Measurements from ENCODE around the gene PAX7. TPM values are rescaled to one million over a fixed set of nuclear protein-coding genes. Genes with fewer than 3 reads are reported as not detected.

Gene PAX7
- total and polyA plus RNA-seq, 2 experiments from 2014 or later: not detected

DNA sequence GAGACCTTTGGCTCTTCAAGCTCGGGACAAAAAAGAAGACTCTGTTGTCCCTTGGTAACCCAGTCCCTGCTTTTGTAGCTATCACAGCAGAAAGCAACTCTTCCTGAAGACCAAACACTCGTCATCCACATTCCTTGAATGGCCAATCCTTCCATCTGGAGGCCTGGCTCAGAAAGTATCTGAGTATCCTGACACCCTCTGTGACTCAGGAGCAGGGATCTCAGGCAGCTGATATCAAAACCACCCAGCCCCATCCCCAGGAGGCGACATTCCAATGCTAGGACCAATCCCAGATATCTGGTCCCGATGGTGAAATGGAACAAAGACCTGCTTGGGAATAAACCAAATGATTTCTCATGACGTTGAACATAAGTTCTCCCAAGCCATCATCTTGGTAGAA lies 116.3 kb downstream of the PAX7 start:
- H3K27ac ChIP-seq: no peak overlapping the region
- no peaks in the 10 kb centered on the region for H3K9me3 ChIP-seq (ENCODE audit: low read depth)
- no peak for DNase-seq (ENCODE audit: low read depth in 1 of 2, low spot score in 1 of 2)
- no peaks in the 10 kb centered on the region for H3K27me3 ChIP-seq
- TF ChIP-seq, protein P1, sequence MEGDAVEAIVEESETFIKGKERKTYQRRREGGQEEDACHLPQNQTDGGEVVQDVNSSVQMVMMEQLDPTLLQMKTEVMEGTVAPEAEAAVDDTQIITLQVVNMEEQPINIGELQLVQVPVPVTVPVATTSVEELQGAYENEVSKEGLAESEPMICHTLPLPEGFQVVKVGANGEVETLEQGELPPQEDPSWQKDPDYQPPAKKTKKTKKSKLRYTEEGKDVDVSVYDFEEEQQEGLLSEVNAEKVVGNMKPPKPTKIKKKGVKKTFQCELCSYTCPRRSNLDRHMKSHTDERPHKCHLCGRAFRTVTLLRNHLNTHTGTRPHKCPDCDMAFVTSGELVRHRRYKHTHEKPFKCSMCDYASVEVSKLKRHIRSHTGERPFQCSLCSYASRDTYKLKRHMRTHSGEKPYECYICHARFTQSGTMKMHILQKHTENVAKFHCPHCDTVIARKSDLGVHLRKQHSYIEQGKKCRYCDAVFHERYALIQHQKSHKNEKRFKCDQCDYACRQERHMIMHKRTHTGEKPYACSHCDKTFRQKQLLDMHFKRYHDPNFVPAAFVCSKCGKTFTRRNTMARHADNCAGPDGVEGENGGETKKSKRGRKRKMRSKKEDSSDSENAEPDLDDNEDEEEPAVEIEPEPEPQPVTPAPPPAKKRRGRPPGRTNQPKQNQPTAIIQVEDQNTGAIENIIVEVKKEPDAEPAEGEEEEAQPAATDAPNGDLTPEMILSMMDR (IDR thresholded peaks at IDR 0.05; ENCODE audit: low read depth, low read length): no peak
- no peaks in the 10 kb centered on the region for H3K36me3 ChIP-seq
- no peak overlapping the region for H3K4me3 ChIP-seq
- H3K4me1 ChIP-seq (ENCODE audit: low read depth): no peaks in the 10 kb centered on the region

DNA sequence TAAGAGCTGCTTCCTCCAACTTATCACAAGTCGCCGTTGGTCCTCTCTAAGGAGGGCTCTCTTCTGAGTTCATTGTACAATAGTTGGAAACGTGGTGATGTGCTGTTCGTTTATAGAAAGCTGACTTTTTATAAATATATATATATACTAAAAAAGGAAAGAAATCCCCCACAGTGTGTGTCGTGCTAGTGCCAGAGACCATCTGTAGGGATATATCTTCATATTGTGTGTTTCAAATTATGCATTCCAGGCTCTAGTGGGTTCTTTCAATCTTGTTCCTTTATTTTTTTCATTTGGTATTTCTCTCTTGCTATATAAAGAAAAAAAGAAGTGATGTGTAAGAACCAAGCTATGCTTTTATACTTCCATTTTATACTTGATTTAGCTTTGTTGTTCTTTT lies 117.0 kb downstream of the PAX7 start:
- Histone ChIP-seq H3K9me3 (ENCODE audit: low read depth) (no peaks in the 10 kb centered on the region), H3K36me3 (no peaks in the 10 kb centered on the region), H3K4me3 (no peak overlapping the region), H3K4me1 (ENCODE audit: low read depth) (no peaks in the 10 kb centered on the region), H3K27me3 (peaks cover 3% of the 10 kb centered on the region), H3K27ac (no peak overlapping the region)
- no peak for DNase-seq (ENCODE audit: low read depth in 1 of 2, low spot score in 1 of 2)
- TF ChIP-seq, protein P1 (IDR thresholded peaks at IDR 0.05; ENCODE audit: low read depth, low read length): no peak

DNA sequence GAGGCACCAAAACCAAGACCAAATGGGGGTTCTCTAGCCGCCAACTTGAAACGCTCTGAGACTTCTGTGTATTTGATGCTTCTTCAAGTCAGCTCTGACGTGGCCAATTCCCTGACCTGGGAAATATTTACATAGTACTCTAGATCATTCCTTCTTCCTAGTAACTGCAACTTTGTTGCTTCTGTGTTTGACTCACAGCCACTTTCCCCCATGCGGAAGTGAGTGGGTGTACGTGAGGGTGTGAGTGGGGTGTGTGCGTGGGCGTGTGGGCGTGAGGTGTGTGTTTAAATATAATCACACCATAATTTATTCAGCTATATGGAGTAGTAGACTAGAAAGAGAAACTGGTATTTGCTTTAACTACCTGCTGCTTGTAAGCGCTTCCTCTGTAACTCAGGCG lies 117.8 kb downstream of the PAX7 start:
- Histone ChIP-seq H3K9me3 (ENCODE audit: low read depth) (no peaks in the 10 kb centered on the region), H3K4me1 (ENCODE audit: low read depth) (no peaks in the 10 kb centered on the region), H3K27ac (no peak overlapping the region), H3K36me3 (no peaks in the 10 kb centered on the region), H3K27me3 (peaks cover 3% of the 10 kb centered on the region), H3K4me3 (no peak overlapping the region)
- no peak for DNase-seq (ENCODE audit: low read depth in 1 of 2, low spot score in 1 of 2)
- TF ChIP-seq, protein P1 (IDR thresholded peaks at IDR 0.05; ENCODE audit: low read depth, low read length): no peak

DNA sequence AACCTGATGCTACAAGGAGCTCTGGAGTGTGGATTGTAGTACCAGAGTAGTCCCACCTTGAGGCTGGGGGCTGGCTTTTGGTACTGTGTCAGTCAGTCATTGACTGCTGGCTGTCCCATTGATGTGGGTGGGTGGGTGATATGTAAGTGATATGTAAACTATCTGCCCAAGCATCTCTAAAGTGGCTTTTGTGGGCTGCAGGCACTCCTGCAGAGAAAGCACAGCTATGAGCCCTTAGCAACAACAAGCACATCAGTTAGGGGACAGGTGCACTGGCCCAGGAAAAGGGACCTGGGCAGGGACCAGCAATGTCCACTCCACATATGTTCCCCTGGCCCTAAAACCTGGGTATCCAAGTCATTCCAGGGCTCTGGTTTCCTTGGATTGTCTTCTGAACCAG lies 118.9 kb downstream of the PAX7 start:
- DNase-seq (ENCODE audit: low read depth in 1 of 2, low spot score in 1 of 2): no peak
- Histone ChIP-seq H3K4me3 (no peak overlapping the region), H3K27me3 (peaks cover 3% of the 10 kb centered on the region), H3K4me1 (ENCODE audit: low read depth) (no peaks in the 10 kb centered on the region), H3K36me3 (no peaks in the 10 kb centered on the region), H3K9me3 (ENCODE audit: low read depth) (no peaks in the 10 kb centered on the region), H3K27ac (no peak overlapping the region)
- TF ChIP-seq, protein P1 (IDR thresholded peaks at IDR 0.05; ENCODE audit: low read depth, low read length): no peak

DNA sequence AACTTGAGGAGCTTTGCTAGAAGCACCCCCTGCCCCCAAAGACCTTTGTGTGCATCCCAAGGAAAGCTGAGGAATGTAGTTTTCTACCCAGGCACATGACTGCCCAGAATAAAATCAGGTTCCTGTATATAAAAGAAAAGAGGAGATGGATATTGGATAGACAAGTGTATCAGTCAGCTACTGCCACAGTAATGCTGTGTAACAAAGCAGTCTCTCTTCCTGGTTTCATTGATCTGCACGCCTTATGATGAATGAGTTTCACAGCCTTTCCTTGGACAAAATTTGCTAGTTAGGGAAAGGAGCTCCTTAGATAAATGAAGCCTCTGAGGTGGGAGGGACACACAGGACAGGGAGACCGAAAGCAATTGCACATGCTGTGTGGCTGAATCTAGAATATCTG lies 120.0 kb downstream of the PAX7 start:
- TF ChIP-seq, protein P1 (IDR thresholded peaks at IDR 0.05; ENCODE audit: low read depth, low read length): no peak
- Histone ChIP-seq H3K9me3 (ENCODE audit: low read depth) (no peaks in the 10 kb centered on the region), H3K4me3 (no peak overlapping the region), H3K36me3 (no peaks in the 10 kb centered on the region), H3K27me3 (peaks cover 3% of the 10 kb centered on the region), H3K27ac (no peak overlapping the region), H3K4me1 (ENCODE audit: low read depth) (no peaks in the 10 kb centered on the region)
- no peak for DNase-seq (ENCODE audit: low read depth in 1 of 2, low spot score in 1 of 2)

DNA sequence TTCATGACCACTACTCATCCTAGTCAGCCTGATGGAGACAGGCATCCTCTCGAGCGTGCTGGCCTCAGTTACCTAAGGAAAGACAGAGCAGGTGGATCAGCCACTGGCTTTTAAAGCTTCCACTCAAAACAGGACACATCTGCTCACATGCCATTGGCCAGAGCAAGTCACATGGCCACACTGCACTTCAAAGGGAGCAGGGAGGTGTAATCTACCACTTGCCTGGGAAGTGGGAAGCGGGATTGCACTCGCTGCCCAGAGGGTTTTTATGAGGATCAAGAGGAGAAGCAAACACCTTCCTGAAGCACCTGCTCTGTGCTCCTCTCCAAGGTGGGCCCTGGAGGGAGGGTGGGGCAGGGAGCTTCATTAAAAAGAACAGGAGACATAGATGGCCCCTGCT lies 120.8 kb downstream of the PAX7 start:
- no peaks in the 10 kb centered on the region for H3K9me3 ChIP-seq (ENCODE audit: low read depth)
- no peaks in the 10 kb centered on the region for H3K36me3 ChIP-seq
- TF ChIP-seq, protein P1 (IDR thresholded peaks at IDR 0.05; ENCODE audit: low read depth, low read length): no peak
- H3K4me3 ChIP-seq: no peak overlapping the region
- H3K4me1 ChIP-seq (ENCODE audit: low read depth): no peaks in the 10 kb centered on the region
- H3K27ac ChIP-seq: no peak overlapping the region
- DNase-seq (ENCODE audit: low read depth in 1 of 2, low spot score in 1 of 2): no peak
- peaks cover 3% of the 10 kb centered on the region for H3K27me3 ChIP-seq

All from cardiac muscle cell (in vitro differentiated cells and primary cell).